HCT116 (cell line): ENCODE results near the gene C17orf67. TPM values are rescaled to one million over a fixed set of nuclear protein-coding genes. Genes with fewer than 3 reads are reported as not detected.

Experiments used
- ATAC-seq: fragments of 200-7000 bp; cut with Tn5 transposase; 2 replicates; pipeline ENCODE4 v1.9.1; 2020; ENCODE audit warnings: mild to moderate bottlenecking, moderate library complexity
- BruUV-seq: library from RNA; stranded (reverse); fragments of 400-500 nt; replicated peaks from 2 replicates; lab custom pipeline; 2021; lab: Mats Ljungman, UMichigan
- CTCF ChIA-PET: fragments of 300-600 bp; sonication (Branson Sonifier 250); formaldehyde crosslinking; loops from one replicate; lab custom pipeline; 2021; ENCODE audit warnings: antibody characterized with exemption; lab: Charles Lee
- POLR2A ChIA-PET: fragments of 300-600, 350-600 bp; sonication (Branson Sonifier 250); formaldehyde crosslinking; loops from one replicate; lab custom pipeline; 2021; ENCODE audit warnings: antibody characterized with exemption; lab: Charles Lee
- RAD21 ChIA-PET, 2 experiments: fragments of 300-600 bp; sonication (Branson Sonifier 250); formaldehyde crosslinking; loops; one replicate each; lab custom pipeline; 2023; ENCODE audit warnings: low total read pairs in 2 of 2; ENCODE audit not compliant: uncharacterized antibody in 2 of 2, unreplicated experiment in 2 of 2, low non-redundant PET in 1 of 2; lab: Charles Lee
- DNase-seq: peaks from one replicate; pipeline ENCODE4 v3.0.0-alpha.2; 2010; ENCODE audit warnings: low read depth, low spot score
- H2AFZ ChIP-seq: fragments of 200-600 bp; shearing (Covaris generic), sonication (generic); 2 replicates; pipeline ENCODE4 v1.6.1; 2017; ENCODE audit warnings: low read depth, mixed run types, mixed read lengths, antibody characterized with exemption, low read length; ENCODE audit not compliant: poor library complexity, severe bottlenecking
- H3K27ac ChIP-seq: 2 replicates; pipeline ENCODE4 v1.5.1; 2012; ENCODE audit warnings: low read depth, low read length
- H3K27me3 ChIP-seq: fragments of 200-600 bp; sonication (generic); 2 replicates; pipeline ENCODE4 v1.6.1; 2016; ENCODE audit warnings: mixed run types, low read length, mixed read lengths; ENCODE audit not compliant: insufficient read depth
- H3K36me3 ChIP-seq, 2 experiments: fragments of 200-500 bp in 1 of 2; fragments of 200-600 bp in 1 of 2; sonication (Bioruptor generic) in 1 of 2; sonication (generic) in 1 of 2; 2 replicates each; pipeline versions ENCODE4 v1.5.1 to v1.6.1; 2014 to 2016; ENCODE audit warnings: low read length in 2 of 2, inconsistent platforms in 1 of 2, mixed read lengths in 1 of 2, mixed run types in 1 of 2; ENCODE audit not compliant: insufficient read depth in 2 of 2, control insufficient read depth in 1 of 2
- H3K4me1 ChIP-seq, 2 experiments: fragments of 200-600 bp in 1 of 2; sonication (generic) in 1 of 2; 2 replicates each; pipeline versions ENCODE4 v1.5.1 to v1.6.1; 2012 to 2017; ENCODE audit warnings: low read length in 2 of 2, inconsistent platforms in 1 of 2, mild to moderate bottlenecking in 1 of 2, mixed read lengths in 1 of 2, mixed run types in 1 of 2, moderate library complexity in 1 of 2; ENCODE audit not compliant: insufficient read depth in 2 of 2, control insufficient read depth in 1 of 2
- H3K4me2 ChIP-seq: fragments of 200-600 bp; sonication (generic); 2 replicates; pipeline ENCODE4 v1.6.1; 2017; ENCODE audit warnings: mixed run types, low read length, mixed read lengths
- H3K4me3 ChIP-seq, 2 experiments: fragments of 200-600 bp in 1 of 2; sonication (generic) in 1 of 2; replicated peaks in 1 of 2; 2 replicates each; pipeline ENCODE4 v1.5.1; 2011 to 2016; ENCODE audit warnings: low read length in 2 of 2, control low read depth in 1 of 2, low read depth in 1 of 2, mild to moderate bottlenecking in 1 of 2, mixed read lengths in 1 of 2, mixed run types in 1 of 2
- H3K79me2 ChIP-seq: fragments of 200-600 bp; sonication (generic); 2 replicates; pipeline ENCODE4 v1.6.1; 2017; ENCODE audit warnings: mild to moderate bottlenecking, mixed run types, low read length, moderate library complexity, mixed read lengths; ENCODE audit not compliant: insufficient read depth
- H3K9ac ChIP-seq: fragments of 200-600 bp; sonication (generic); 2 replicates; pipeline ENCODE4 v1.6.1; 2016; ENCODE audit warnings: low read length, mixed read lengths
- H3K9me2 ChIP-seq: fragments of 200-600 bp; sonication (generic), shearing (Covaris generic); 2 replicates; pipeline ENCODE4 v1.6.1; 2017; ENCODE audit warnings: mixed run types, mild to moderate bottlenecking, moderate library complexity; ENCODE audit not compliant: insufficient read depth
- H3K9me3 ChIP-seq, 2 experiments: fragments of 200-500 bp in 1 of 2; fragments of 200-600 bp in 1 of 2; sonication (Bioruptor generic) in 1 of 2; sonication (generic) in 1 of 2; 2 replicates each; pipeline ENCODE4 v1.6.1; 2014 to 2017; ENCODE audit warnings: low read length in 2 of 2, mixed read lengths in 2 of 2, inconsistent platforms in 1 of 2, low read depth in 1 of 2, mild to moderate bottlenecking in 1 of 2, mixed run types in 1 of 2, moderate library complexity in 1 of 2; ENCODE audit not compliant: control insufficient read depth in 1 of 2, insufficient read depth in 1 of 2
- H4K20me1 ChIP-seq: fragments of 200-600 bp; sonication (generic), shearing (Covaris generic); 2 replicates; pipeline ENCODE4 v1.6.1; 2017; ENCODE audit warnings: mixed run types, mild to moderate bottlenecking, moderate library complexity; ENCODE audit not compliant: insufficient read depth
- ATF3 ChIP-seq: IDR thresholded peaks from 2 replicates; pipeline ENCODE4 v1.6.1; 2012
- CEBPB ChIP-seq: IDR thresholded peaks from 2 replicates; pipeline ENCODE4 v1.6.1; 2012; ENCODE audit warnings: low read depth
- CTCF ChIP-seq, 3 experiments: fragments of 200-600 bp in 1 of 3; sonication (generic) in 1 of 3; IDR thresholded peaks in 2 of 3; conservative IDR thresholded peaks in 1 of 3; 2 replicates each; pipeline ENCODE4 v1.5.1; 2012 to 2017; ENCODE audit warnings: low read depth in 2 of 3, low read length in 2 of 3, antibody characterized with exemption in 1 of 3, borderline replicate concordance in 1 of 3, control low read depth in 1 of 3, mild to moderate bottlenecking in 1 of 3, mixed read lengths in 1 of 3, mixed run types in 1 of 3, moderate library complexity in 1 of 3; ENCODE audit not compliant: insufficient read depth in 1 of 3
- EGR1 ChIP-seq: IDR thresholded peaks from 2 replicates; pipeline ENCODE4 v1.6.1; 2012; ENCODE audit warnings: low read depth
- ELF1 ChIP-seq: IDR thresholded peaks from 2 replicates; pipeline ENCODE4 v1.6.1; 2012; ENCODE audit warnings: low read depth, borderline replicate concordance
- EZH2 ChIP-seq: fragments of 200-600 bp; sonication (generic); IDR thresholded peaks from 2 replicates; pipeline ENCODE4 v1.6.1; 2017; ENCODE audit warnings: antibody characterized with exemption, mixed run types
- JUND ChIP-seq: IDR thresholded peaks from 2 replicates; pipeline ENCODE4 v1.6.1; 2012
- POLR2A ChIP-seq: IDR thresholded peaks from 2 replicates; pipeline ENCODE4 v1.7.0; 2011; ENCODE audit warnings: borderline replicate concordance; ENCODE audit not compliant: insufficient read depth, insufficient read length; ENCODE audit errors: extremely low read depth
- RAD21 ChIP-seq: IDR thresholded peaks from 2 replicates; pipeline ENCODE4 v1.6.1; 2012; ENCODE audit warnings: low read depth, mild to moderate bottlenecking
- SIN3A ChIP-seq: IDR thresholded peaks from 2 replicates; pipeline ENCODE4 v1.6.1; 2012; ENCODE audit warnings: low read depth
- SP1 ChIP-seq: IDR thresholded peaks from 2 replicates; pipeline ENCODE4 v1.6.1; 2012; ENCODE audit warnings: low read depth
- SRF ChIP-seq: IDR thresholded peaks from 2 replicates; pipeline ENCODE4 v1.6.1; 2012; ENCODE audit warnings: low read depth
- TCF7L2 ChIP-seq: IDR thresholded peaks from 2 replicates; pipeline ENCODE4 v1.7.0; 2011; ENCODE audit warnings: borderline replicate concordance, inconsistent platforms; ENCODE audit not compliant: insufficient read depth, insufficient read length; ENCODE audit errors: extremely low read depth
- ZBTB33 ChIP-seq: IDR thresholded peaks from 2 replicates; pipeline ENCODE4 v1.6.1; 2011; ENCODE audit warnings: mild to moderate bottlenecking, low read length, moderate library complexity; ENCODE audit not compliant: insufficient replicate concordance; ENCODE audit errors: extremely low read depth
- ZFX ChIP-seq: fragments of 450-650 bp; IDR thresholded peaks from 2 replicates; pipeline ENCODE4 v1.6.1; 2017
- ZNF274 ChIP-seq: fragments of 200-500 bp; sonication (Bioruptor generic); IDR thresholded peaks from 2 replicates; pipeline ENCODE4 v1.6.1; 2014; ENCODE audit warnings: mild to moderate bottlenecking, low read depth, low read length, inconsistent platforms
- intact Hi-C: fragments of 100-400 bp; cut with micrococcal nuclease; formaldehyde crosslinking; loops from 2 replicates; pipeline ENCODE4 v1.10.0; 2022
- total RNA-seq: library from RNA; stranded (reverse); gene quantifications from one replicate; pipeline ENCODE4 v1.2.1, GENCODE V29; 2021; ENCODE audit not compliant: unreplicated experiment
- TF ChIP-seq, protein P1 (sequence below): IDR thresholded peaks from 2 replicates; pipeline ENCODE4 v1.6.1; 2012

Gene C17orf67
- total RNA-seq, 1 experiment from 2014 or later = 0.84 TPM

DNA sequence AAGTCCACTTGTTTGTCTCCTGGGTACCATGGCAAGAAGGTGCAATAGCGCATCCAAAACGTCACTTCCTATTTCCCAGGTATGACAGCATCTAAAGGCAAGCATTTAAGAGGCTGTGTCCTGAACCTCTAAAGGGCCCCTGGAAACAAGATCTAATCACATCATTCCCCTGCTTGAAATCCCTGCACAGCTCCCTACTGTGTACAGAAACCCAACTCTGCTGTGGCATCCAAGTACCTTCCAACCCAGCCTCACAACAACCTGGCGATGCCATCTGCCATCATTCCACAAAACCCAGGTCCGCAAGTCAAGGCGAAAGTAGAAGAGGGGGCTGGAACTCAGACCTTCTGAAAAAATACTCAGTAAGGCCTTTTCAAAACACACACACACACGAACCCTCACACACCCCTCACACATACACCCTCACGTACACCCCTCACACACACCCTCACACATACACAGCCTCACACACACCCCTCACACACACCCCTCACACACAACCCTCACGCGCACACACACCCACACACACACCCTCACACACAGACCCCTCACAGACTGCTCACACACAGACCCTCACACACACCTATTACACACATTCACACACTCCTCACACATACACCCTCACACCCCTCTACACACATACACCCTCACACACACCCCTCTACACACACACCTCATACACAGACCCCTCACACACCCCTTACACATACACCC is 24.5 kb downstream of the C17orf67 start:
- ChIA-PET CTCF (no interaction called here), POLR2A (no interaction called here), RAD21 (no interaction called here)
- H3K9me2 ChIP-seq = no peaks in the 10 kb centered on the region
- no peaks in the 10 kb centered on the region for H3K79me2 ChIP-seq
- no peak overlapping the region for H3K9ac ChIP-seq
- no peak overlapping the region for H3K4me3 ChIP-seq
- BruUV-seq = no TSS peak
- no peaks in the 10 kb centered on the region for H3K36me3 ChIP-seq
- H4K20me1 ChIP-seq = no peaks in the 10 kb centered on the region
- no peak for DNase-seq
- no peak for ATAC-seq
- intact Hi-C loops = no loop called here
- no peak overlapping the region for H3K27ac ChIP-seq
- H2AFZ ChIP-seq = no peak overlapping the region
- no peaks in the 10 kb centered on the region for H3K9me3 ChIP-seq
- no peak overlapping the region for H3K4me2 ChIP-seq
- no peaks in the 10 kb centered on the region for H3K4me1 ChIP-seq
- TF ChIP-seq RAD21 (no peak), ELF1 (no peak), EZH2 (no peak), SP1 (no peak)
- TF ChIP-seq, protein P1, sequence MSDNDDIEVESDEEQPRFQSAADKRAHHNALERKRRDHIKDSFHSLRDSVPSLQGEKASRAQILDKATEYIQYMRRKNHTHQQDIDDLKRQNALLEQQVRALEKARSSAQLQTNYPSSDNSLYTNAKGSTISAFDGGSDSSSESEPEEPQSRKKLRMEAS = no peak
- peaks cover 6% of the 10 kb centered on the region; the same call in 1 of the 2 replicates for H3K27me3 ChIP-seq

DNA sequence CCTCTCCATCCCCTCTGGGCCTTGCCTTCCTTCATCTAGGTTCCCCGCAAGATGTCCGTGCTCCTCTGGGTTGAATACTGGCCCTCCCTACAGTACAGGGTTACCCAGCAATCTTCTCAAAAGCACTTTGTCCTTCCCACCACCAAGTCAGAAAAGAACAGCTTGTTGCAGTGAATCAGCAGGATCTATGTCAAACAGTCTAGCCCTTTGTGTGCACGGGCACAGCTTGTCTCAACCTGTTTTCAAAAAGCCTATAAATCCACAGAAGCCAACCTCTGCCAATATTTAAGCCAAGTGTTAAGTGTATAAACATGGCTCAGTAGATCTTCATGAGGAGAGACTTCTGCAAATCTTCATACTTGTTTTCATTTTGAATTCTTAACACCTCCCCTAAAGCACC is 25.2 kb downstream of the C17orf67 start:
- CTCF ChIA-PET = interaction anchor here (1.7 kb wide), 1 partner anchor 11 kb away, joined by 6 read pairs; no protein-coding TSS in a partner anchor
- ATAC-seq (no peak), DNase-seq (no peak)
- Histone ChIP-seq H2AFZ (no peak overlapping the region), H3K36me3 (no peaks in the 10 kb centered on the region), H3K9me3 (no peaks in the 10 kb centered on the region), H3K4me2 (no peak overlapping the region), H3K9me2 (no peaks in the 10 kb centered on the region), H3K4me3 (no peak overlapping the region), H3K79me2 (no peaks in the 10 kb centered on the region), H3K27me3 (peaks cover 6% of the 10 kb centered on the region; the same call in 1 of the 2 replicates), H3K4me1 (no peaks in the 10 kb centered on the region), H4K20me1 (no peaks in the 10 kb centered on the region), H3K27ac (no peak overlapping the region), H3K9ac (no peak overlapping the region)
- intact Hi-C loops = no loop called here
- RAD21 ChIA-PET = no interaction called here
- BruUV-seq = no TSS peak
- POLR2A ChIA-PET = no interaction called here
- TF ChIP-seq TCF7L2 (no peak), JUND (no peak), EGR1 (no peak), SIN3A (no peak), EZH2 (no peak), POLR2A (no peak), ELF1 (no peak), CTCF (IDR thresholded peaks at IDR 0.05 in 2 of 3, conservative IDR thresholded peaks at IDR 0.05 in 1 of 3; ENCODE audit: borderline replicate concordance in 1 of 3, insufficient read depth in 1 of 3, low read depth in 2 of 3, low read length in 2 of 3) (no peak), ZBTB33 (no peak), CEBPB (no peak), ZNF274 (no peak), RAD21 (no peak), ATF3 (no peak), SRF (no peak), ZFX (no peak)
